ENCODE data around the gene PDE8A. TPM values are rescaled to one million over a fixed set of nuclear protein-coding genes. Genes with fewer than 3 reads are reported as not detected.
"Not testable (repeated sequence)": the region's sequence is repeated elsewhere in the genome, so short reads cannot be mapped to it uniquely, and the experiment has no call there.

PDE8A gene
- total and polyA plus RNA-seq, 5 donors: 11.5 to 24.7 (median 19.4) TPM

DNA sequence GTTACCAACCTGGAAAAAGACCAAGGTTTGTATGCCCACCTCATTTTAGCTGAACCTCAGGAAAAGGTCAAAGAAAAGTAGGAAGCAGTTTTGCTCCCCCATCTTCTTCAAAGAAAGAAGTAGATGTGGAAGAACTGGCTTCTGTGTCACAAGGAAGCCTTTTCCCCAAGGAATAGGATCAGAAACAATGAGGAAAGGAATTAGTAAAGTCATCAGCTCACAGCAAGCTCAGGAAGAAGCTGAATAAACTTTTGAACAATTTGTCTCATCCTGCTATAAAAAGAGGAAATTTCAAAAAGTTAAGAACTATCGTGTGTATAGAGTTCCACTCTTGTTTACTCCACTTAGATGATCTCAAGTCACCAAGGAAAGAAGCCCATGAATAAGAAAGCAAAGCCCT, 174.2 kb downstream of the PDE8A start:
- intact Hi-C loops (cut with DNase I): no loop called here
- no peaks in the 10 kb centered on the region for H3K9me3 ChIP-seq (ENCODE audit: control insufficient read depth, low read length)
- H3K4me3 ChIP-seq (ENCODE audit: low read length): no peak overlapping the region
- H3K4me1 ChIP-seq (ENCODE audit: control insufficient read depth, insufficient read depth, low read length): no peaks in the 10 kb centered on the region
- no peaks in the 10 kb centered on the region for H3K27me3 ChIP-seq (ENCODE audit: control insufficient read depth, insufficient read depth)
- ATAC-seq (no peak), DNase-seq (no peak)
- H3K27ac ChIP-seq (ENCODE audit: low read length): no peak overlapping the region
- 49% methylated on average over 1 of the region's 1 CpG for WGBS

DNA sequence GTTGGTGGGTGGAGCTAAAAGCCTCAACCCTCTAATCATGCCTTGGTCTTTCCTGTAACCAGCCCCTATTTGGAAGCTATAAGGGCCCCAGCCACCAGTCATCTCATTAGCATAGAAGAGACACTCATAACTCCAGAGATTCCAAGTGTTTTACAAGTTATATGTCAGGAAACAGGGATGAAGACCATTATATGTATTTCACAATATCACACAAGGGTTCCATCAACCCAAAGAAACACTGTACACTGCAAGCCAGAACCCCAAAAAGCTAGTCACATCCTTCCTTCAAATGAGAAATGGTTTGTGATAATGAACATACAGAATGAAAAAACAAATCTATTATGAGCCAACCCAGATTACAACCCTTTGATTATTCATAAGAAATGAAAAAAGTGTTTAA, 175.7 kb downstream of the PDE8A start:
- DNase-seq (no peak), ATAC-seq (no peak)
- Histone ChIP-seq H3K27me3 (ENCODE audit: control insufficient read depth, insufficient read depth) (no peaks in the 10 kb centered on the region), H3K4me3 (ENCODE audit: low read length) (no peak overlapping the region), H3K27ac (ENCODE audit: low read length) (no peak overlapping the region), H3K9me3 (ENCODE audit: control insufficient read depth, low read length) (no peaks in the 10 kb centered on the region), H3K4me1 (ENCODE audit: control insufficient read depth, insufficient read depth, low read length) (no peaks in the 10 kb centered on the region)
- intact Hi-C loops (cut with DNase I): no loop called here

DNA sequence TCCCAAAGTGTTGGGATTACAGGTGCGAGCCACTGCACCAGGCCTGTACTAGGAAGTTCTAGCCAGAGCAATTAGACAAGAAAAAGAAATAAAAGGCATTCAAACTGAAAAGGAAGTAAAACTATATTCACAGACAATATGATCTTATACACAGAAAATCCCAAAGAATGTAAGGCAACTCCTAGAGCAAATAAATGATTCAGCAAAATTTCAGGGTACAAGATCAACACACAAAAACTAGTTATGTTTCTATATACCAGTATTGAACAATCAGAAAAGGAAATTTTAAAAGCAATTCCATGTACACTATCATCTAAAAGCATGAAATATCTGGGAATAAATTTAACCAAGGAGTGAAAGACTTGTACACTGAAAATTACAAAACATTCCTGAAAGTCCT, 180.6 kb downstream of the PDE8A start:
- Histone ChIP-seq H3K27ac (ENCODE audit: low read length) (no peak overlapping the region), H3K9me3 (ENCODE audit: control insufficient read depth, low read length) (no peaks in the 10 kb centered on the region), H3K4me1 (ENCODE audit: control insufficient read depth, insufficient read depth, low read length) (no peaks in the 10 kb centered on the region), H3K4me3 (ENCODE audit: low read length) (no peak overlapping the region), H3K27me3 (ENCODE audit: control insufficient read depth, insufficient read depth) (no peaks in the 10 kb centered on the region)
- DNase-seq: no peak
- WGBS: 95% methylated on average over 1 of the region's 1 CpG
- intact Hi-C loops (cut with DNase I): loop anchor here in 1 of 4 donors (10.0 kb wide), 1 partner anchor 207 kb away; no protein-coding TSS in a partner anchor
- no peak for ATAC-seq

DNA sequence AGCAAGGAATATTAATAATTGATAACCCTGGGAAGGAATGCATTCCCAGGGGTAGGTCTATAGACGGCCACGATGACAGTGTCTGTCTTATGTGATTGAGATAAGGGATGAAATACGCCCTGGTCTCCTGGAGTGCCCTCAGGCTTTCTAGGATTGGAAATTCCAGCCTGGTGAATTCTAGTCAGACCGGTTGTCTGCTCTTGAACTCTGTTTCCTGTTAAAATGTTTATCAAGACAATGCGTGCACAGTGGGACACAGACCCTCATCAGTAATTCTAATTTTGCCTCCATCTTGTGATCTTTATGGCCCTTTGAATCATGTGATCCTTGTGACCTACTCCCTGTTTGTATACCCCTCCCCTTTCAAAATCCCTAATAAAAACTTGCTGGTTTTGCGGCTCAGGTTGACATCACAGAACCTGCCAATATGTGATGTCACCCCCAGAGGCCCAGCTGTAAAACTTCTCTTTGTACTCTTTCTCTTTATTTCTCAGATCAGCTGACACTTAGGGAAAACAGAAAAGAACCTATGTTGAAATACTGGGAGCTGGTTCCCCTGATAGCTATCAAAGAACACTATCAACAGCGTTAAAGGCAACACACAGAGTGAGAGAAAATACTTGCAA, 183.3 kb downstream of the PDE8A start:
- Histone ChIP-seq H3K4me3 (ENCODE audit: low read length) (no peak overlapping the region), H3K27ac (ENCODE audit: low read length) (no peak overlapping the region), H3K4me1 (ENCODE audit: control insufficient read depth, insufficient read depth, low read length) (peaks cover 2% of the 10 kb centered on the region), H3K27me3 (ENCODE audit: control insufficient read depth, insufficient read depth) (no peaks in the 10 kb centered on the region), H3K9me3 (ENCODE audit: control insufficient read depth, low read length) (no peaks in the 10 kb centered on the region)
- DNase-seq (no peak), ATAC-seq (no peak)
- 52% methylated on average over 7 of the region's 7 CpGs for WGBS
- intact Hi-C loops (cut with DNase I): loop anchor here in 1 of 4 donors (10.0 kb wide), 1 partner anchor 210 kb away; no protein-coding TSS in a partner anchor

DNA sequence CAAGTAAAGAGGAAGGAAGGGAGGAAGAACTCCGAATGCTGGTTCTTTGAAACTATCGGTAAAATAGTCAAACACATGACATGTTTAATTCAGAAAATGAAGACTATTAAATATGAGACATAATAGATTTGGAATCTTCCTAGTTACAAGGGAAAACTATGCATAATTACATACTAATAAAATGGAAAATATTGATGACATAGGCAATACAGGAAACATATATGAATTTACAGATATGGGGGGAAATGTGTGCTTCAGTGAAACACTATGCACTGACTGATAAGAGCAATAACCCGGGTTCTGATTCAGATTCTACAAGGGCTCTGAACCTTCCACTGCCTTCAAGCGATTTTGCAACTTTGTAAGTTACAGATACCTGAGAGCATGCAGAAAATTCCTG, 185.9 kb downstream of the PDE8A start:
- Histone ChIP-seq H3K4me1 (ENCODE audit: control insufficient read depth, insufficient read depth, low read length) (peaks cover 2% of the 10 kb centered on the region), H3K4me3 (ENCODE audit: low read length) (no peak overlapping the region), H3K9me3 (ENCODE audit: control insufficient read depth, low read length) (no peaks in the 10 kb centered on the region), H3K27me3 (ENCODE audit: control insufficient read depth, insufficient read depth) (no peaks in the 10 kb centered on the region), H3K27ac (ENCODE audit: low read length) (no peak overlapping the region)
- intact Hi-C loops (cut with DNase I): loop anchor here in 1 of 4 donors (10.0 kb wide), 1 partner anchor 213 kb away; no protein-coding TSS in a partner anchor
- WGBS: 63% methylated on average over 4 of the region's 4 CpGs
- no peak for ATAC-seq
- DNase-seq: no peak

DNA sequence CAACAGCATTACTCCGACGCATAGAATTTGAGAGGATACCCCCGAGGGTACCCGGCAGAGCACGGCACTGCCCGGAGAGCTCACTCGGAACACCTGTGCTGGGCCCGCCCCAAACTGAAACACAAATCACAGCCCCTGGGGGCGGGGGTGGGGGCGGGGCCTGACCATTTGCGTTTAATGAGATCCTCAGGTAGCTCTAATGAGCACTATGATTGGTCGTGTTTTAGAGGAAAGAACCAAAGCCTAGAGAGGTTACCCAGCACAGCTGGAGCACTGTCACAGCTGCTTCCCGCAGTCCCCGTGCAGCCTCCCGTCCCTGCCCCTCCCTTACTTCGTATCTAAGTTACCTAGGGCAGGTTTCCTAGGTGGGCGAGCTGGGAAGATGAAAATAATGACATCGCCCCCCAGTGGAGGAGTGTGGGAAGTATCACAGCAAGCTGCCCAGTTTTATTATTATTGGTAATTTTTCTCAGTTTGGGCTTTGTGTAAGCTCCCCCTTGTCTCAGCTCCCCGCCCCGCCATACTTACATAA, 187.1 kb downstream of the PDE8A start:
- Histone ChIP-seq H3K4me3 (ENCODE audit: low read length) (peak overlapping the region; percentile 12), H3K9me3 (ENCODE audit: control insufficient read depth, low read length) (no peaks in the 10 kb centered on the region), H3K27ac (ENCODE audit: low read length) (no peak overlapping the region), H3K27me3 (ENCODE audit: control insufficient read depth, insufficient read depth) (no peaks in the 10 kb centered on the region), H3K4me1 (ENCODE audit: control insufficient read depth, insufficient read depth, low read length) (peaks cover 2% of the 10 kb centered on the region)
- intact Hi-C loops (cut with DNase I): loop anchor here in 1 of 4 donors (10.0 kb wide), 1 partner anchor 214 kb away; no protein-coding TSS in a partner anchor
- ATAC-seq: peak in 1 of 2 donors; percentile 32
- no peak for DNase-seq
- WGBS: 11% methylated on average over 20 of the region's 20 CpGs

DNA sequence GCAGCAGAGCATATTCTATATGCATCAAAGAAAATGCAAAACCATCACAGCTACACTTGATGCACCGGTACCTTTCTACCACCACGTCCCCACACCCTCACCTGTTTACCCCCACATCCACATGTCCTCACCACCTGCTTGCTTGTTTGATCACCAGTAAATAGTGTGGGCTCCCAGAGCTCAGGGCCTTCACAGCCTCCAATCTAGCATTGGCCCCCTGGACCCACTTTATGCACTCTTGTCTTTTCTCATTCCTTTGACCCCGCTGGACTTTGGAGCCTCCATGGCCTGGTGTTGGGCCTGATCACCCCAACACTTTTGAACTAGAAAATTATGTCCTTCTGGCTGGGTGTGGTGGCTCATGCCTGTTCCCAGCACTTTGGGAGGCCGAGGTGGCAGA, 190.1 kb downstream of the PDE8A start:
- no peak overlapping the region for H3K4me3 ChIP-seq (ENCODE audit: low read length)
- H3K27me3 ChIP-seq (ENCODE audit: control insufficient read depth, insufficient read depth): no peaks in the 10 kb centered on the region
- DNase-seq (no peak), ATAC-seq (no peak)
- H3K27ac ChIP-seq (ENCODE audit: low read length): no peak overlapping the region
- intact Hi-C loops (cut with DNase I): no loop called here
- H3K4me1 ChIP-seq (ENCODE audit: control insufficient read depth, insufficient read depth, low read length): peaks cover 2% of the 10 kb centered on the region
- 89% methylated on average over 4 of the region's 4 CpGs for WGBS
- H3K9me3 ChIP-seq (ENCODE audit: control insufficient read depth, low read length): no peaks in the 10 kb centered on the region

DNA sequence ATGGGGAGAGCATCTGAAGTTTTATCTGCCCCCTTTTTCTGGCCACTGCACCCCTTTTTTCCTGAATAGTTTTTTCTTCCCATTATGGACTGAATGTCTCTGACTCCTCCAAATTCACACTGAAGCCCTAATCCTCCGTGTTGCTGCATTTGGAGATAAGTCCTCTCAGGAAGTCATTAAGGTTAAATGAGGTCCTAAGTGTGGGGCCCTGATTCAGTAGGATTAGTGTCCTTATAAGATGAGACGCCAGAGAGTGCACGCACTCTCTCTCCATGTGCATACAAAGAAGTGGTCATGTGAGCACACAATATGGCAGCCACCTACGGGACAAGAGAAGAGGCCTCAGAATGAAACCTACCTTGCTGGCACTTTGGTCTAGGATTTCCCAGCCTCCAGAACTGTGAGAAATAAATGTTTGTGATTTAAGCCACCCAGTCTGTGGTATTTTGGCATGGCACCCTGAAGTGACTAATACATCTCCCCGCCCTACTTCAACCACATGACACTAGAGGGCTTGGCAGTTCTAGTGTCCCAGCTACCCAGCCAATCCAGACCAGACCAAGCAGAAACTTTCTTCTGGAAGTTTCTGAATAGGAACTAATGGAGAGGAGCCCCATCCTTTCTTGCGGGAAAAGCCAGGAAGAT, 191.3 kb downstream of the PDE8A start:
- intact Hi-C loops (cut with DNase I): no loop called here
- no peak for ATAC-seq
- no peaks in the 10 kb centered on the region for H3K27me3 ChIP-seq (ENCODE audit: control insufficient read depth, insufficient read depth)
- H3K4me1 ChIP-seq (ENCODE audit: control insufficient read depth, insufficient read depth, low read length): peaks cover 2% of the 10 kb centered on the region
- H3K27ac ChIP-seq (ENCODE audit: low read length): no peak overlapping the region
- 93% methylated on average over 6 of the region's 6 CpGs for WGBS
- no peak overlapping the region for H3K4me3 ChIP-seq (ENCODE audit: low read length)
- H3K9me3 ChIP-seq (ENCODE audit: control insufficient read depth, low read length): no peaks in the 10 kb centered on the region
- no peak for DNase-seq

DNA sequence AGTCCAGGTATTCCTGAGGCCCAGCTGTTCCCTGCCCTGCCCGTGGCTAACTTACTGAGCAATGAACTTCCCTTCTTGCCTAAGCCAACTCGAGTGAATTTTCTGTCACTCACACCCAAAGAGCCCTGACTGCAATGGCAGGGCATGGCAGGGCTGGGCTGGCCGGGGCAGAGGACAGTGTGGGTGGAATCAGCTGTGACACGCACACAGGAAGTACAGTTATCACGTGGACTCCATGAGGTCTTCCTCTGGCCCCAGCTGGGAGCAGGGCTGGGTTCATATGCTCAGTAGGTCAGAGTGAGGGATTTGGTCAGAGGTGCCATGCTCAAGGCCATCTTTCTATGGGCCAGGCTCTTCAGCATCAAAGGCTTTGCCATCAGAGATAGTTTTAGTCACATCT, 192.0 kb downstream of the PDE8A start:
- H3K4me3 ChIP-seq (ENCODE audit: low read length); DNase-seq; intact Hi-C loops (cut with DNase I); H3K27me3 ChIP-seq (ENCODE audit: control insufficient read depth, insufficient read depth); H3K27ac ChIP-seq (ENCODE audit: low read length); H3K9me3 ChIP-seq (ENCODE audit: control insufficient read depth, low read length); H3K4me1 ChIP-seq (ENCODE audit: control insufficient read depth, insufficient read depth, low read length); ATAC-seq: not testable (repeated sequence)
- 63% methylated on average over 4 of the region's 5 CpGs for WGBS

DNA sequence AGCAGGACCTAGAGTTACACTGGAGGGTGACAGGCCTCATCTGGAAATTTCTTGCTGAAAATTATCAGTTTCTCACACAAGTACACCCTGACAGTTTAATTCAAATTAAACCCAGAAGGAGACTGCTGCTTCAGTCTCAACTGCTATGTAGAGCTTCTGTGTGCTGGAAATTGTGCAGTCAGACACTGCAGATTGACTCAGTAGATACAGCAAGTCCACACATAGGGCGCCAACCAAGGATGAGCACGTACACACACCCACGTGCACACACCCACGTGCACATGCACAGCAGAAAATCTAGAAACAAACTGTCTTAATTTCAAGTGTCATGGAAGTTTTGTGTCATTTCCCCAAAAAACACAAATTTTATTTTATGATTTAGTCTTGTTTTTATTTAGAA, 192.9 kb downstream of the PDE8A start:
- no peak for ATAC-seq
- WGBS: 95% methylated on average over 4 of the region's 4 CpGs
- no peak for DNase-seq
- no peak overlapping the region for H3K27ac ChIP-seq (ENCODE audit: low read length)
- H3K9me3 ChIP-seq (ENCODE audit: control insufficient read depth, low read length): no peaks in the 10 kb centered on the region
- H3K4me3 ChIP-seq (ENCODE audit: low read length): no peak overlapping the region
- H3K27me3 ChIP-seq (ENCODE audit: control insufficient read depth, insufficient read depth): no peaks in the 10 kb centered on the region
- H3K4me1 ChIP-seq (ENCODE audit: control insufficient read depth, insufficient read depth, low read length): no peaks in the 10 kb centered on the region
- intact Hi-C loops (cut with DNase I): no loop called here

DNA sequence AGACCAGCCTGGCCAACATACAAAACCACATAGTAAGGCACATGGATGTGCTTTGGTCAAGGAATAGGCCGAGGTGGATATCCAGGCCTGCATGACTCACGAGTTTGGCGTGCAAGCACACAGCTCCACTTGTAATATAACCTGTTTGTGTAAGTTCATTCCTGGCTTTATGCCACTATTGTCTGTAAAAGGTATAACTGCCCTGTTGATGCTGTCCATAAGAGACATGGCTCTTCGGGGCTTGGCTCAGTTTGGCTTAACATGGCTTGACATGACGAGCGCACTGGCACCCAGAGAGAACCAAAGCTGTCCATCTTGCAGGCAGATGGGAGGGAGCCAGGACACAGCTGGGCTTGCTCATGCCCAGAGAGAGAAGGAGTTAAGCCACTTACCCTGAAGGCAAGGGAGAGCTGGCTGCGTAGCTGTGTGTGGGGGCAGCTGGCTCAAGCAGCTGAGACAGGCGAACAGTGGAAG, 195.4 kb downstream of the PDE8A start:
- intact Hi-C loops (cut with DNase I): not testable (repeated sequence)

More for the DNA sequence above, 195.4 kb downstream of the PDE8A start:
- not testable (repeated sequence) for H3K4me1 ChIP-seq (ENCODE audit: control insufficient read depth, insufficient read depth, low read length); H3K27ac ChIP-seq (ENCODE audit: low read length); H3K4me3 ChIP-seq (ENCODE audit: low read length); H3K9me3 ChIP-seq (ENCODE audit: control insufficient read depth, low read length); ATAC-seq; H3K27me3 ChIP-seq (ENCODE audit: control insufficient read depth, insufficient read depth)
- DNase-seq: peak in 1 of 3 donors; percentile 19
- WGBS: 67% methylated on average over 8 of the region's 8 CpGs
